Measurements from ENCODE around the gene MACROD2.

The MACROD2 gene

GRCh38 chr20:15578113-15578512, 1582.8 kb downstream of the MACROD2 start:
- TF ChIP-seq CTCF (IDR thresholded peaks at IDR 0.05): no peak
- TF ChIP-seq ZFX (IDR thresholded peaks at IDR 0.05; ENCODE audit: borderline replicate concordance): no peak
- H3K27ac ChIP-seq: no peak overlapping the region

GRCh38 chr20:15579688-15580087, 1584.4 kb downstream of the MACROD2 start:
- no peak overlapping the region for H3K27ac ChIP-seq
- no peak for TF ChIP-seq CTCF (IDR thresholded peaks at IDR 0.05)
- no peak for TF ChIP-seq ZFX (IDR thresholded peaks at IDR 0.05; ENCODE audit: borderline replicate concordance)

- H3K27ac ChIP-seq: no peak overlapping the region
- TF ChIP-seq ZFX (IDR thresholded peaks at IDR 0.05; ENCODE audit: borderline replicate concordance): no peak
- no peak for TF ChIP-seq CTCF (IDR thresholded peaks at IDR 0.05)
These were observed 1586.9 kb downstream of the MACROD2 start for GRCh38 chr20:15582146-15582760.

- H3K27ac ChIP-seq: no peak overlapping the region
- no peak for TF ChIP-seq CTCF (IDR thresholded peaks at IDR 0.05)
- TF ChIP-seq ZFX (IDR thresholded peaks at IDR 0.05; ENCODE audit: borderline replicate concordance): no peak
These were observed 1589.2 kb downstream of the MACROD2 start for GRCh38 chr20:15584507-15584906.

- no peak for TF ChIP-seq CTCF (IDR thresholded peaks at IDR 0.05)
- TF ChIP-seq ZFX (IDR thresholded peaks at IDR 0.05; ENCODE audit: borderline replicate concordance): no peak
- no peak overlapping the region for H3K27ac ChIP-seq
These were observed 1597.8 kb downstream of the MACROD2 start for GRCh38 chr20:15593081-15593480.

GRCh38 chr20:15594158-15594695, 1598.9 kb downstream of the MACROD2 start:
- H3K27ac ChIP-seq: no peak overlapping the region
- TF ChIP-seq ZFX (IDR thresholded peaks at IDR 0.05; ENCODE audit: borderline replicate concordance): no peak
- no peak for TF ChIP-seq CTCF (IDR thresholded peaks at IDR 0.05)

- TF ChIP-seq ZFX (IDR thresholded peaks at IDR 0.05; ENCODE audit: borderline replicate concordance): no peak
- TF ChIP-seq CTCF (IDR thresholded peaks at IDR 0.05): no peak
- H3K27ac ChIP-seq: no peak overlapping the region
These were observed 1601.0 kb downstream of the MACROD2 start for GRCh38 chr20:15596220-15596890.
